Hippocampal formation (tissue), 2 donors: ENCODE results near the gene GRID2.
A peak's percentile ranks its signal among the peaks of the same experiment; 100 is the strongest.

Source experiments
- DNase-seq, 2 donors: peaks; one replicate each; lab custom pipeline; 2025; lab: John Stamatoyannopoulos, UW

Gene GRID2

GRCh38 chr4:93502991-93503390 is 1199.2 kb downstream of the GRID2 start:
- no peak for DNase-seq

GRCh38 chr4:93513851-93514250 is 1210.1 kb downstream of the GRID2 start:
- DNase-seq, result no peak

GRCh38 chr4:93515208-93515607 is 1211.4 kb downstream of the GRID2 start:
- no peak for DNase-seq

- no peak for DNase-seq
These were observed 1226.1 kb downstream of the GRID2 start for GRCh38 chr4:93529692-93530372.

- DNase-seq, result no peak
These were observed 1228.5 kb downstream of the GRID2 start for GRCh38 chr4:93532234-93532633.

GRCh38 chr4:93540562-93540961 is 1236.8 kb downstream of the GRID2 start:
- DNase-seq, result no peak

GRCh38 chr4:93561842-93562241 is 1258.1 kb downstream of the GRID2 start:
- no peak for DNase-seq

GRCh38 chr4:93568758-93569157 is 1265.0 kb downstream of the GRID2 start:
- DNase-seq, result no peak

- DNase-seq, result no peak
These were observed 1269.5 kb downstream of the GRID2 start for GRCh38 chr4:93573285-93573684.

- DNase-seq, result no peak
These were observed 1275.2 kb downstream of the GRID2 start for GRCh38 chr4:93578942-93579341.

- no peak for DNase-seq
These were observed 1301.4 kb downstream of the GRID2 start for GRCh38 chr4:93605163-93605562.

GRCh38 chr4:93617606-93618005 is 1313.8 kb downstream of the GRID2 start:
- DNase-seq, result peak in 1 of 2 donors; percentile 20

GRCh38 chr4:93633721-93634120 is 1330.0 kb downstream of the GRID2 start:
- no peak for DNase-seq

- DNase-seq, result no peak
These were observed 1332.2 kb downstream of the GRID2 start for GRCh38 chr4:93635943-93636342.

GRCh38 chr4:93645120-93645519 is 1341.4 kb downstream of the GRID2 start:
- no peak for DNase-seq

- no peak for DNase-seq
These were observed 1342.6 kb downstream of the GRID2 start for GRCh38 chr4:93646233-93646930.

GRCh38 chr4:93648258-93648657 is 1344.5 kb downstream of the GRID2 start:
- DNase-seq, result no peak

- DNase-seq, result no peak
These were observed 1346.1 kb downstream of the GRID2 start for GRCh38 chr4:93649828-93650227.

GRCh38 chr4:93654211-93654610 is 1350.4 kb downstream of the GRID2 start:
- DNase-seq, result no peak

GRCh38 chr4:93657527-93657926 is 1353.8 kb downstream of the GRID2 start:
- DNase-seq, result peak in 1 of 2 donors; percentile 3

GRCh38 chr4:93658443-93658842 is 1354.7 kb downstream of the GRID2 start:
- no peak for DNase-seq

- no peak for DNase-seq
These were observed 1355.9 kb downstream of the GRID2 start for GRCh38 chr4:93659629-93660028.

GRCh38 chr4:93660036-93660435 is 1356.3 kb downstream of the GRID2 start:
- DNase-seq, result no peak

- DNase-seq, result no peak
These were observed 1366.7 kb downstream of the GRID2 start for GRCh38 chr4:93670434-93670833.
